Measurements from ENCODE around the gene WWOX.

The WWOX gene

GRCh38 chr16:79209308-79209707 lies 1109.9 kb downstream of the WWOX start:
- no peak for TF ChIP-seq FOXP2 (optimal IDR thresholded peaks at IDR 0.05; ENCODE audit: borderline replicate concordance, extremely low read depth, extremely low read length, insufficient read depth)
- TF ChIP-seq REST (IDR thresholded peaks at IDR 0.05; ENCODE audit: insufficient read depth in 1 of 2, low read depth in 2 of 2, low read length in 2 of 2): no peak
- TF ChIP-seq POLR2AphosphoS5 (IDR thresholded peaks at IDR 0.05; ENCODE audit: low read depth, low read length): no peak
- TF ChIP-seq SIN3A (IDR thresholded peaks at IDR 0.05; ENCODE audit: borderline replicate concordance, insufficient read depth, low read length): no peak

- TF ChIP-seq TAF1 (IDR thresholded peaks at IDR 0.05; ENCODE audit: borderline replicate concordance, insufficient read depth, low read length): no peak
- TF ChIP-seq REST (IDR thresholded peaks at IDR 0.05; ENCODE audit: insufficient read depth in 1 of 2, low read depth in 2 of 2, low read length in 2 of 2): no peak
- no peak for TF ChIP-seq SIN3A (IDR thresholded peaks at IDR 0.05; ENCODE audit: borderline replicate concordance, insufficient read depth, low read length)
- TF ChIP-seq POLR2AphosphoS5 (IDR thresholded peaks at IDR 0.05; ENCODE audit: low read depth, low read length): no peak
- no peak for TF ChIP-seq FOXP2 (optimal IDR thresholded peaks at IDR 0.05; ENCODE audit: borderline replicate concordance, extremely low read depth, extremely low read length, insufficient read depth)
Observed at GRCh38 chr16:79210607-79211006, 1111.2 kb downstream of the WWOX start.

DNA sequence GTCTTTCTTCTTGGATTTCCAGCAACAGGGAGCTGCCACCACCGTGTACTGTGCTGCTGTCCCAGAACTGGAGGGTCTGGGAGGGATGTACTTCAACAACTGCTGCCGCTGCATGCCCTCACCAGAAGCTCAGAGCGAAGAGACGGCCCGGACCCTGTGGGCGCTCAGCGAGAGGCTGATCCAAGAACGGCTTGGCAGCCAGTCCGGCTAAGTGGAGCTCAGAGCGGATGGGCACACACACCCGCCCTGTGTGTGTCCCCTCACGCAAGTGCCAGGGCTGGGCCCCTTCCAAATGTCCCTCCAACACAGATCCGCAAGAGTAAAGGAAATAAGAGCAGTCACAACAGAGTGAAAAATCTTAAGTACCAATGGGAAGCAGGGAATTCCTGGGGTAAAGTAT lies 1112.1 kb downstream of the WWOX start:
- no peak for TF ChIP-seq FOXP2 (optimal IDR thresholded peaks at IDR 0.05; ENCODE audit: borderline replicate concordance, extremely low read depth, extremely low read length, insufficient read depth)
- no peak for TF ChIP-seq SIN3A (IDR thresholded peaks at IDR 0.05; ENCODE audit: borderline replicate concordance, insufficient read depth, low read length)
- no peak for TF ChIP-seq REST (IDR thresholded peaks at IDR 0.05; ENCODE audit: insufficient read depth in 1 of 2, low read depth in 2 of 2, low read length in 2 of 2)
- no peak for TF ChIP-seq TAF1 (IDR thresholded peaks at IDR 0.05; ENCODE audit: borderline replicate concordance, insufficient read depth, low read length)
- TF ChIP-seq POLR2AphosphoS5 (IDR thresholded peaks at IDR 0.05; ENCODE audit: low read depth, low read length): no peak

- TF ChIP-seq FOXP2 (optimal IDR thresholded peaks at IDR 0.05; ENCODE audit: borderline replicate concordance, extremely low read depth, extremely low read length, insufficient read depth) (no peak), SIN3A (IDR thresholded peaks at IDR 0.05; ENCODE audit: borderline replicate concordance, insufficient read depth, low read length) (no peak), TAF1 (IDR thresholded peaks at IDR 0.05; ENCODE audit: borderline replicate concordance, insufficient read depth, low read length) (no peak), REST (IDR thresholded peaks at IDR 0.05; ENCODE audit: insufficient read depth in 1 of 2, low read depth in 2 of 2, low read length in 2 of 2) (no peak)
Observed at GRCh38 chr16:79212114-79212791, 1112.8 kb downstream of the WWOX start.

GRCh38 chr16:79213214-79213613 lies 1113.8 kb downstream of the WWOX start:
- TF ChIP-seq POLR2AphosphoS5 (IDR thresholded peaks at IDR 0.05; ENCODE audit: low read depth, low read length) (no peak), REST (IDR thresholded peaks at IDR 0.05; ENCODE audit: insufficient read depth in 1 of 2, low read depth in 2 of 2, low read length in 2 of 2) (no peak), SIN3A (IDR thresholded peaks at IDR 0.05; ENCODE audit: borderline replicate concordance, insufficient read depth, low read length) (no peak), TAF1 (IDR thresholded peaks at IDR 0.05; ENCODE audit: borderline replicate concordance, insufficient read depth, low read length) (no peak), FOXP2 (optimal IDR thresholded peaks at IDR 0.05; ENCODE audit: borderline replicate concordance, extremely low read depth, extremely low read length, insufficient read depth) (no peak)
